Erythroblast (primary cell): ENCODE measurements around the gene IQCN.
A peak's percentile ranks its signal among the peaks of the same experiment; 100 is the strongest.

Experiments
- DNase-seq, 2 experiments: peaks; one replicate each; lab custom pipeline; 2025; lab: John Stamatoyannopoulos, UW
- GATA1 ChIP-seq: IDR thresholded peaks from 2 replicates; pipeline ENCODE4 v1.6.1; 2011; ENCODE audit warnings: low read depth, mild to moderate bottlenecking, control low read depth, low read length, moderate library complexity
- POLR2A ChIP-seq: IDR thresholded peaks from 2 replicates; pipeline ENCODE4 v1.6.1; 2011; ENCODE audit warnings: mild to moderate bottlenecking, low read length

The IQCN gene

GRCh38 chr19:18294467-18294864 lies 20.2 kb upstream of the IQCN start:
- no peak for TF ChIP-seq GATA1
- no peak for TF ChIP-seq POLR2A
- DNase-seq, result no peak

- TF ChIP-seq POLR2A (no peak), GATA1 (no peak)
- no peak for DNase-seq
Observed at GRCh38 chr19:18293642-18294466, 19.6 kb upstream of the IQCN start.

GRCh38 chr19:18292810-18293641 lies 18.8 kb upstream of the IQCN start:
- TF ChIP-seq GATA1 (no peak), POLR2A (peak; percentile 66)
- peak; percentile 65 to 80 for DNase-seq

DNA sequence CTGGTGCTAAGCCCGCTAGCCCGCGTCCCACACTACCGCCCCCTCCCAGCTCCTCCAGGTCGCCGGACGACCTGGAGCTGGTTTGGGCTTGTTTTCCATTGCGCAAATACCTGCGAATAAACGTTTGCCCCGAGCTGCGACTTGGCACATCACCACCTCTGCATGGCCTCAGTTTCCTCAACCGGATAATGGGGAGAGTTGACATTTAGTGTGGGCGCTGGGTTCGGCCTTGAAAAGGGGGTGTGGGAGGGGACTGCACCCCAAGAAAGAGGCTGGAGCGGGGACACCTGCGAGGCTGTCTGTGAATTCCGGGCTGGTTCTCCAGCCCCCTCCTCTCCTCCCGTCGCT lies 18.2 kb upstream of the IQCN start:
- no peak for DNase-seq
- no peak for TF ChIP-seq GATA1
- no peak for TF ChIP-seq POLR2A

DNA sequence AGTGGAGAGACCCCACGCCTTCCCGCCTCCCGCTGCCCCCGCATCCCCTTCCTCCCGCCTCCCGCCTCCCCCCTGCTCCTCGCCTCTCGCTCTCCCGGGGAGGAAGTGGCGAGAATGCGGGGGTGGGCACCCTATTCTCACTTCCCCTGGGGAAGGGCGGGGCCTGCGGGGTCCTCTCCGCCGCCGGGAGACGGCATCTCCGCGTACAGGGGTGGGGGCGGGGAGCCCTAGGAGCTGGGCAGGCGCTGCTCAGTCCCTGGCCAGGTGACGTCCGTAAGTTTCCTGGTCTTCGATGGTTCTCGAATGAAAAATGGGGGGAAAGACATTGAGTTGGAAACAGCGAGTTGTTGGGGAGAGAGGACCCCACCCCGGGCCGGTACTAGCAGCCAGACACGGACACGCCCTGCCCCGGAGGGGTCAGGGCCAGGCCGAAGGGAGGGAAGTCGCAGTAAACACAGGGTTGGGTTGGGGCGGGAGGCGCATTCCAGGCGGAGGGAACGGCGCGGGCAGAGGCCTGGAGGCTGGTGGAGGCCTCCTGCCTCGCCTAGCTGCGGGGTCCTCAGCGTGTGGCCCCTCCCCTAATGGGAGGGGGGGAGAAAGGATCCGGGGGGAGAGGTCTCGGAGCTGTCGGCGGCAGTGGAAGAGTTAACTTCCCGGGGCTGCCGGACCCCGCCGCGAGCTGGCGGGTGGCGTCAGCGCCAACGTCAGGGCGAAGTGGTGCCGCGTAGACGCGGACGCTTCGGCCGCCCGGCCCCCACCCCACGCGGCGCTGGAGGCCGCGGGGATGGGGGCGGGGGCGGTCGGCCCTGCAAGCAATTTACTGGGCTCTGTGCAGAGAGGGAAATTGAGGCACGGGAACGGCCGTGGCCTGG lies 17.6 kb upstream of the IQCN start:
- DNase-seq, result peak in 1 of 2 experiments; percentile 74
- TF ChIP-seq GATA1 (no peak), POLR2A (peak; percentile 55)

GRCh38 chr19:18291019-18291524 lies 16.8 kb upstream of the IQCN start:
- TF ChIP-seq GATA1 (no peak), POLR2A (no peak)
- no peak for DNase-seq

DNA sequence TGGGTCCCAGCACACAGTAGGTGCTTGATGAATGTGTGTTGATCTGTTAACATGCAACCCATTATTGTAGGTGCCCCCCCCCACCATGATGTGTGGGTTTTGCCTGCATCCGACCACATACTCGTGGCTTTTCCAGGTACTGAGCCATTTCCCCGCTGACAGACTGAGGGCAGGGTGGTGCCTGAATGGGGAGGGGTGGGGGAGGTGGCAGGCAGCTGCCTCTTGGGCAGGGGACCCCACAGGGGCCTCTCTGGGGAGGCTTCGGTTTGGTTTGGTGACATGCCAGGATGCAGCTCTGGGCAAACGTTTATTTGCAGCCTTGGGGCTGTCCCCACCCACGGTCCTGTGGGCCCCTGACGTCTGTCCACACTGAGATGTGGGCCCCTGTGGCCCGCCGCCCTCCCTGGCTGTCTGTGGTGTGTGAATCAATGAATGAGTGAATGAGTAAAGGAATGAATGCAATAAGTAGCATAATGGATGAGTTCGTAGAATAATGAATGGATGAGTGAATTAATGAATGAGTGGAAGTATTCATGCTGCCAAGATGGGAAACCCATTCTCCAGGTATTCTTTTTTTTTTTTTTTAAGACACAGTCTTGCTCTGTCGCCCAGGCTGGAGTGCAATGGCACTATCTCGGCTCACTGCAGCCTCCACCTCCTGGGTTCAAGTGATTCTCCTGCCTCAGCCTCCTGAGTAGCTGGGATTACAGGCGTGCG lies 16.2 kb upstream of the IQCN start:
- no peak for DNase-seq
- TF ChIP-seq GATA1, result no peak
- TF ChIP-seq POLR2A, result no peak

DNA sequence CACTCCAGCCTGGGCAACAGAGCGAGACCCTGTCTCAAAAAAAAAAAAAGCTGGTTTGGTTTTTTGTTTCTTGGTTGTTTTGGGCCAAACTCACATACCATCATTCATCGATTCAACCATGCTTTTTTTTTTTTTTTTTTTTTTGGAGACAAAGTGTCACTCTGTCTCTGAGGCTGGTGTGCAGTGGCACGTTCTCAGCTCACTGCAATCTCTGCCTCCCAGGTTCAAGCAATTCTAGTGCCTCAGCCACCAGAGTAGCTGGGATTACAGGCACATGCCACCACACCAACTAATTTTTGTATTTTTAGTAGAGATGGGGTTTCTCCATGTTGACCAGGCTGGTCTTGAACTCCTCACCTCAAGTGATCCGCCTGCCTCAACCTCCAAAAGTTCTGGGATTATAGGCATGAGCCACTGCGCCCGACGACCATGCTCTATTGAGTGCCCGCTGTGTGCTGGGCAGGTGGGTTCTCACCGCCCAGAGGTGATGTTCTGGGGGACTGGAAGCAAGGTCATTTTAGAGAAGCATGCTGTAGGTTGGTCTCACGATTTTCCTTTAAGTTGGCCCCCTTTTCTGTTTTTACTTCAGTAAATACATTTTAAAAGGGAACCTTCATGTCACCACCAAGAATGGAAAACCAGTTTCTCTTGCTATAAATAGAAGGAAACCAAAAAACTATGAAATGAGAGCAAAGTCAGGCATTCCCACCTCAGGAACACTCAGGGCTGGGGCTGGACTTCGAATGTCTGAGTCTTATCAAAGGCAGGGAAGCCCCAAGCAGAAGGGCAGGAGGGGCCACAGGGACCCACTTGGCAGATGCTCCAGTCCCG lies 15.4 kb upstream of the IQCN start:
- DNase-seq, result no peak
- no peak for TF ChIP-seq GATA1
- TF ChIP-seq POLR2A, result no peak

- DNase-seq, result no peak
- TF ChIP-seq GATA1, result no peak
- no peak for TF ChIP-seq POLR2A
Observed at GRCh38 chr19:18287836-18288772, 13.9 kb upstream of the IQCN start.

DNA sequence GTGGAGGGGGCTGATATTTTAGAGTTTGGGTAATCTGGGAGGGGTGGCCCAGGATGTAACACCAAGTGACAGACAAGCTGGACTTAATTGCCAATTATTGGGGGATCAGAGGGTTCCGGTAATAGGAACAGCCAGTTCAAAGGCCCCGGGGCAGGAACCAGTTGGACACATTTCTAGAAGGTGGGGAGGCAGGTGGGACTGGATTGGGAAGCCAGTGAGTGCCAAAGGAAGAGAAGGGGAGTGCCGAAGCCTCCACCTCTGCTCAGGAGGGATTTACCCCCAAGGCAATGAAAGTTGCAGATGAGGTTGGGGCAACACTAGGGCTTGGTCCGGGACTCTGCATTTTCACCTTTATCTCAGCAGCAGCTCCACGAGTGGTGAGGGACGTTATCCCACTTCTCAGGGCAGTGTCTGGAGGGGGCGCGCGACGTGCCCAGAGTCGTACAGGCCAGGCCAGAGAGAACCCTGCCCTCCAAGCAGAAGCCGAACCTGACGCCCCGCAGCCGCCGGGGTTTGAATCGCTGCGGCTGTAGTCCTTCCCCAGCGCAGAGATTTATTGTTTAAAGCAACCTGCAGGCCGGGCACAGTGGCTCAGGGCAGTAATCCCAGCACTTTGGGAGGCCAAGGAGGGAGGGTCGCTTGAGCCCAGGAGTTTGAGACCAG lies 12.9 kb upstream of the IQCN start:
- DNase-seq, result no peak
- TF ChIP-seq GATA1 (no peak), POLR2A (no peak)
